Kidney (tissue), 14 donors: ENCODE data around the gene KCNK17. TPM values are rescaled to one million over a fixed set of nuclear protein-coding genes. Genes with fewer than 3 reads are reported as not detected.
A peak's percentile ranks its signal among the peaks of the same experiment; 100 is the strongest.

Source experiments
- DNase-seq, 5 donors: peaks; one replicate each; pipeline ENCODE4 v3.0.0-alpha.2; 2013 to 2020
- FAIRE-seq: peaks from 2 replicates; lab custom pipeline; 2012; peaks lifted over from hg19 to GRCh38; lab: Jason Lieb, UNC
- H3K27ac ChIP-seq, 2 donors: one replicate each; pipeline ENCODE4 v1.7.0; 2013; ENCODE audit warnings: low read depth in 2 of 2, low read length in 2 of 2, inconsistent platforms in 1 of 2
- H3K27me3 ChIP-seq: one replicate; pipeline ENCODE4 v1.7.1; 2013; ENCODE audit warnings: low read length, inconsistent platforms; ENCODE audit not compliant: control insufficient read depth, insufficient read depth
- H3K36me3 ChIP-seq, 3 donors: one replicate each; pipeline versions ENCODE4 v1.7.0 to v1.7.1; 2013; ENCODE audit warnings: low read length in 3 of 3, control low read depth in 1 of 3, inconsistent platforms in 1 of 3; ENCODE audit not compliant: insufficient read depth in 3 of 3, control insufficient read depth in 2 of 3
- H3K4me1 ChIP-seq, 3 donors: one replicate each; pipeline versions ENCODE4 v1.7.0 to v1.7.1; 2013; ENCODE audit warnings: low read length in 3 of 3, inconsistent platforms in 1 of 3, low read depth in 1 of 3; ENCODE audit not compliant: control insufficient read depth in 2 of 3, insufficient read depth in 2 of 3
- H3K4me3 ChIP-seq, 3 donors: one replicate each; pipeline versions ENCODE4 v1.7.0 to v1.8.1; 2013; ENCODE audit warnings: low read length in 3 of 3, control low read depth in 1 of 3, inconsistent platforms in 1 of 3
- H3K9ac ChIP-seq, 3 donors: one replicate each; pipeline versions ENCODE4 v1.7.0 to v1.7.1; 2013; ENCODE audit warnings: low read length in 3 of 3, control low read depth in 1 of 3, inconsistent platforms in 1 of 3
- H3K9me3 ChIP-seq, 3 donors: one replicate each; pipeline versions ENCODE4 v1.7.0 to v1.7.1; 2013; ENCODE audit warnings: low read length in 3 of 3, control low read depth in 1 of 3, inconsistent platforms in 1 of 3; ENCODE audit not compliant: control insufficient read depth in 2 of 3, insufficient read depth in 1 of 3
- intact Hi-C: fragments of 100-400 bp; cut with DNase I; formaldehyde crosslinking; loops from one replicate; pipeline ENCODE4 v1.11.1; 2022
- polyA plus RNA-seq: library from polyadenylated mRNA; stranded (reverse); fragments of 350-450 nt; fragmentation: Illumina TruSeq; extraction: RNeasy Lipid Tissue Mini Kit (QIAGEN cat#74804); gene quantifications from one replicate; pipeline ENCODE4 v1.2.3, GENCODE V29; 2014; ENCODE audit warnings: low read depth, low replicate concordance; ENCODE audit not compliant: insufficient read depth
- total RNA-seq: library from RNA; stranded (reverse); fragmentation: NEBNext Ultra II Directional; extraction: Animal tissue kit (Norgen Biotek cat#: 25700); gene quantifications from one replicate; pipeline ENCODE4 v1.2.1, GENCODE V29; 2021
- TF ChIP-seq, protein P1 (sequence below): IDR thresholded peaks from 3 replicates; pipeline ENCODE4 v1.5.1; 2012; ENCODE audit warnings: mild to moderate bottlenecking, moderate library complexity, borderline replicate concordance; ENCODE audit not compliant: insufficient read depth; ENCODE audit errors: extremely low read depth
- donor health status: control.
- donor health status: control.
- donor health status: control.
- donor health status: control.
- donor health status: control.
- donor health status: DM: yes; HTN: yes; CAD: no.
- donor health status: Normal renal cell carcinoma (clear cell type).

KCNK17 gene
- total and polyA plus RNA-seq, 2 donors from 2014 or later = 0.38 TPM; not detected in 1

DNA sequence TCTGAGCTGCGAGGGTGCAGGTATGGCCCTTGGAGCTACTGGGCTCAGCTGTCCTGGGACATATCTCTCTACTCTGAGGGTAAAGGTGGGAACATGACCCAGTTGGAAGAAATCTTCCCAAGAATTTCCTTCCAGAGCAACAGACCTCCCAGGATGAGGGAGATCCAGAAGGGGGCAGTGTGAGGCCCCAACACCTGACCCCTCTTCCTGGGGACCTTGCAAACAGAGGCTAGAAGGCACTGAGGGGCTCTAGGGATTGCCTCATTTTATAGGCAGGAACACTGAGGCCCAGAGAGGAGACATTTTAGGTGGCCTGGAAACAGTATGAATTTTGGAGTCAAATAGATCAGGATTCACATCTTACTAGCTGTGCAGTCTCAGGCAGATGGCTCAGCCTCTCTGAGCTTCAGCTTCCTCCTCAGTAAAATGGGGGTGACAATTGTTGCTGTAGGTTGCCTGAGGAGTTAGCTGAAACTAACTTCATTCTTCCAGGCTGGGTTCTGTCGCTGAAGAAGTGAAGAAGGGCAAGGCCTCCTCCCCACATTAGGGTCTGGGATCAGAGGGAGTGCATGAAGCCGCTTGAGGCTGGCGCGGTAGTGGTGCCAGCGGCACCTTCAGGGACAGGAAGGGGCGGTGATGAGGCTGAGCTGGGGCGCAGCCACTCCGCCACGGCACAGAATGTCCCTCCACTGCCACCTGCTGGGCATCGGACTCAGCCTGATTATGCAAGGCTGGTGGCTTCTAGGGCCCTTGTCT is 11.4 kb downstream of the KCNK17 start:
- TF ChIP-seq, protein P1, sequence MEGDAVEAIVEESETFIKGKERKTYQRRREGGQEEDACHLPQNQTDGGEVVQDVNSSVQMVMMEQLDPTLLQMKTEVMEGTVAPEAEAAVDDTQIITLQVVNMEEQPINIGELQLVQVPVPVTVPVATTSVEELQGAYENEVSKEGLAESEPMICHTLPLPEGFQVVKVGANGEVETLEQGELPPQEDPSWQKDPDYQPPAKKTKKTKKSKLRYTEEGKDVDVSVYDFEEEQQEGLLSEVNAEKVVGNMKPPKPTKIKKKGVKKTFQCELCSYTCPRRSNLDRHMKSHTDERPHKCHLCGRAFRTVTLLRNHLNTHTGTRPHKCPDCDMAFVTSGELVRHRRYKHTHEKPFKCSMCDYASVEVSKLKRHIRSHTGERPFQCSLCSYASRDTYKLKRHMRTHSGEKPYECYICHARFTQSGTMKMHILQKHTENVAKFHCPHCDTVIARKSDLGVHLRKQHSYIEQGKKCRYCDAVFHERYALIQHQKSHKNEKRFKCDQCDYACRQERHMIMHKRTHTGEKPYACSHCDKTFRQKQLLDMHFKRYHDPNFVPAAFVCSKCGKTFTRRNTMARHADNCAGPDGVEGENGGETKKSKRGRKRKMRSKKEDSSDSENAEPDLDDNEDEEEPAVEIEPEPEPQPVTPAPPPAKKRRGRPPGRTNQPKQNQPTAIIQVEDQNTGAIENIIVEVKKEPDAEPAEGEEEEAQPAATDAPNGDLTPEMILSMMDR = peak; percentile 97
- Histone ChIP-seq H3K36me3 (no peaks in the 10 kb centered on the region), H3K9me3 (no peaks in the 10 kb centered on the region), H3K27me3 (no peaks in the 10 kb centered on the region), H3K4me3 (peak overlapping the region in 2 of 3 donors; percentile 13 to 20), H3K9ac (peak overlapping the region in 1 of 3 donors; percentile 42), H3K4me1 (peaks cover 0 to 6% (median 0%) of the 10 kb centered on the region in 3 donors), H3K27ac (no peak overlapping the region)
- FAIRE-seq = no peak
- peak; percentile 83 to 92 (median 86) for DNase-seq
- intact Hi-C loops = loop anchor here (5.0 to 10.0 kb wide), 2 partner anchors 136 to 428 kb away; no protein-coding TSS in a partner anchor

- H3K4me1 ChIP-seq = peaks cover 0 to 6% (median 0%) of the 10 kb centered on the region in 3 donors
- no peak for FAIRE-seq
- no peaks in the 10 kb centered on the region for H3K27me3 ChIP-seq
- no peak overlapping the region for H3K27ac ChIP-seq
- intact Hi-C loops = loop anchor here (5.0 to 10.0 kb wide), 2 partner anchors 135 to 427 kb away; no protein-coding TSS in a partner anchor
- H3K4me3 ChIP-seq = no peak overlapping the region
- H3K36me3 ChIP-seq = no peaks in the 10 kb centered on the region
- no peak for DNase-seq
- H3K9me3 ChIP-seq = no peaks in the 10 kb centered on the region
- no peak overlapping the region for H3K9ac ChIP-seq
- TF ChIP-seq, protein P1 = no peak
Observed at GRCh38 chr6:39302011-39302410, 12.2 kb downstream of the KCNK17 start.

DNA sequence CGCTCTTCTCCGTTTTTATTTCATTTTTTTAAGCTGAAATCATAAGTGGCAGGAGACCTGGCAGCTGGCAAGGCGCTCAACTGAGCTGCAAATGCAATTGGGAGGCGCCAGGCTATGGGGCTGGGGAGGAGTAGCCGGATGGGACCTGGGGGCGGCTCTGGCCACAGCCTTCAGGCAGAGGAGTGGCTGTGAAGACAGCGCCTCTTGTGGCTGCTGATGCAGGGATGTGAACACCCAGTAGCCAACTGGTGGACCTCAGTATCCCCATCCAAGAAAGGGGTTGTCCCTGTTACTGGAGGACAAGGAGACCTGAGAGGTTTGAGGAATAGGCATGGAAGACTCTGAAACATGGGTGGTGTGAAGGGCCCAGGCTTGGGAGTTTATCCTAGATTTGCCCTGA is 12.6 kb downstream of the KCNK17 start:
- no peak overlapping the region for H3K4me3 ChIP-seq
- H3K4me1 ChIP-seq = peaks cover 0 to 6% (median 0%) of the 10 kb centered on the region in 3 donors
- no peak overlapping the region for H3K27ac ChIP-seq
- H3K9ac ChIP-seq = no peak overlapping the region
- intact Hi-C loops = loop anchor here (5.0 to 10.0 kb wide), 2 partner anchors 134 to 427 kb away; no protein-coding TSS in a partner anchor
- TF ChIP-seq, protein P1 = no peak
- no peaks in the 10 kb centered on the region for H3K36me3 ChIP-seq
- no peaks in the 10 kb centered on the region for H3K9me3 ChIP-seq
- H3K27me3 ChIP-seq = no peaks in the 10 kb centered on the region
- FAIRE-seq (no peak), DNase-seq (peak in 2 of 5 donors; percentile 37 to 73)
